Suppressor macrophage (primary cell): ENCODE results near the gene DPAGT1.
A peak's percentile ranks its signal among the peaks of the same experiment; 100 is the strongest.

Experiments
- DNase-seq, 4 experiments: peaks; one replicate each; pipeline ENCODE4 v3.0.0-alpha.2; 2020 to 2022

The DPAGT1 gene

DNA sequence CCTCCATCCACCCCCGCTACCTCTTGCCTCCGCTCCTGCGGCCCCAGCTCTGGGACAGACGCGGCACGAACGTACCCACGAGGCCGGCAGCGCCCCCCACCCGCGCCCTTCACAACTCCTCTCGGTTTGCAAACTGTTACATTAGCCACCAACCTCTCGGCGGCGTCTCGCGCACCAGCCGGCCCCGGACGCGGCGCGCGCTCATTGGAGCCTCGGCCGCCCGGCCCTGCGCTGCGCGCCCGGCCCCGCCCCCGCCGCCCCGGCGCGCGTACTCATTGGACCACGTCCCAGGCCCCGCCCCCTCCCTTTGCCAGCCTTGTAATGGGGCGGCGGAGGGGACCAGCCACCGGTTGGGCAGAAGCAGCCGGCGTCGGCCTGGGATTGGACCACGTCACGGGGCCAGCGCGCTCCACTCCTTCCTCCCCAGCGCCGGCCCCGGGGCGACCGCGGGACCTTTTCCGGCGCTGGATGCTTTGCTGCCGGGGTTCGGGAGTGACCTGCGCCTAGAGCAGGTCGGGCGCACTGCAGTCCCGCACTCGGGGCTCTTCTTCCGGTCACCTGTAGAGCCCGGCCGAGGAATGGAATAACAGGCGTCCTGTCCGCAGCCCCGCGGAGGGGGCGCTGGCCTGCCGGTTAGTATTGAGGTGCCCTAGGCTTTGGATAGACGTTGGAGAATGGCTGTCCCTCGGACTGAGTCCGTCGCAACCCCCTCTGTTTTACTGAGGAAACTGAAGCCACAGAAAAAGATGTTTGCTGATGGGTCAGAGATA is 44.5 kb downstream of the DPAGT1 start, which contains the start of gene HYOU1:
TSS of gene HYOU1 (minus strand) at position 206 of the 770 bp plus-strand sequence. CDS start 1,045 bp downstream, outside the sequence.
- DNase-seq = peak; percentile 98 to 100 (median 100)

DNA sequence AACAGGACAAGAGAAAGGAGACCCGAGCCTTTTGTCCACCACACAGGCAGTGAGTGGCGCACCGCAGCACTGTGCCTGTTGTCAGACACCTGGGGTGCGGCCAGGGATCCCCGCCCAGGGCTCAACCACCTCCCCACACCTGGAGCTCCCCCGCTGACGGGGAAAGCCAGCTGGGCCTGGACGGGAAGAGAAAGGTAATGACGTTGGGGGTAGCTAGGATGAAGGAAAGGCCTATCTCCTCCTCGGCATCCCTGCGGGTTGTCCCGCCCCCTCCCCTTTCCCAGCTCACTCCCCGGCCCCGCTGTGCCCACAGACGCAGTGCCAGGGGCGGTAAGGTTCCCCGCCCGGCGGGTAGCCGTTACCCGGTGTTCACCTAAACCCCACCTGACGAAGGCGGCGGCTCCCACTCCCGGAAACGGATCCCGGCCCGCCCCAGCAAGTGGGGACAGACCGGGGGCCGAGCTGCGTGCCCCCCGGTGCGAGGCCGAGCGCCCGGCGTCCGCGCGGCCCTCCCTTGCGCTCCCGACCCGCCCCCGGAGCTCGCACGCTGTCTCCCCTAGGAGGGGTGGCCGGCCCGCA is 45.1 kb downstream of the DPAGT1 start:
- peak in 1 of 4 experiments; percentile 44 for DNase-seq

DNA sequence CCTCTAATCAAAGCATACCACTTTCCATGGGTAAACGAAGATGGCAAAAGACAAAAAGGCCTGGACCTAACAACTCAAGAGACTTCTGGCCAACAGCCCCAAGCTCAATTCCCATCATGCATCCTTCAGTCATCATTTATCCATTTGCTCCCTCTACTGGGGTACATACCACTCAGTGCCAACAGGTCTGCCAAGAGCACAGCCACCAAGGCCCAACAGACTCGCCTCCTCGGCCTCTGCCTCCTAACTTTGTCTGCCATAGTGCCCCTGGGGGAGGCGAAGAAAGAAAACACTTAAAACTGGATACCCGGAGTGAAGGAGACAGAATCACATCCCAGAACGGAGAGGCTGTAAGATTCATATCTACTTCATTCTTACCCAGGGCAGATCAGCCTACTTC is 45.8 kb downstream of the DPAGT1 start:
- peak; percentile 9 to 51 (median 44) for DNase-seq

DNA sequence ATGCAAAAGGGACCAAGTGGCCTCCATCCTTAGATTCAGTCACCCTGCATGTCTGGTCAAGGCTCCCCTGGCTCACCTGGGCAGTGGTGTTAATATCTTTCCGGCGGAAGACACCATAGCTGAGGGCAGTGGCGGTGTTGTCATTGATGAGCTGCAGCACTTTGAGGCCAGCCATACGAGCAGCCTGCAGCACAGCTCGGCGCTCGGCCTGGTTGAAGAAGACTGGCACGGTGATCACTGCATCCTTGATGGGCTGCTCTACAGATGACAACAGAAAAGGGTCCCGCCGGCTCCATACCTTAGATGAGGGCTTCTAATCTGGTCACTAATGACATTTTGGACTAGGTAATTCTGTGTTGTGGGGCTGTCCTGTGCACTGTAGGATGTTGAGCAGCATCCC is 47.2 kb downstream of the DPAGT1 start:
- DNase-seq = no peak

DNA sequence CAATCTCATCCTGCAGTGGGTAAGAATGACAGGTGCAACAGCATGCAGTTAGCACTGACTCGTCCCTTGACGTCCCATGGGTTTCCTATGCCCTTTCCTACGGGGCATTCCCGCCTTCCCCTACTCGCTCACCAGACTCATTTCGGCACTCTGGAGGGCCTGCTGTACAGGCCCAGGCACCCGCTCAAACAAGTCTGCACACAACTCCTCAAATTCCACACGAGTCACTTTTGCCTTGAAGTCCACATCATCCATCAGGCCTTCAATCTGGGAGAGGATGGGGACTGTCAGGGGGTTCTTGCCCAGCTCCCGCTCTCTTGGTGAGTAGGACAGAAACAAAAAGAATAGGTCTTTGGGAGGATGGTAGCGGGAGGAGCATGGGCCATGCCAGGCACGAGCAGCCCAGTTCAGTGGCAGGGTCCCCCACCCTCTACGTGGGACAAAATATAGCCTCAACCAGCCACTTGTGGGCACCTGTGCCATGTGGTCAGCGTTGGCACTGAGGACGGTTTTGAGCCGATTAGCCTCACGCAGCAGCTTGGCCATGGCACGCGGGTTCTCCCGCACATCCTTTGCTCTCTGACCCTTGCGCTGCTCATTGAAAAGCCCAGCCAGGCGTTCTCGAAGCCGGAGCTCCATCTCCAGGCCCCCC is 49.4 kb downstream of the DPAGT1 start:
- no peak for DNase-seq

DNA sequence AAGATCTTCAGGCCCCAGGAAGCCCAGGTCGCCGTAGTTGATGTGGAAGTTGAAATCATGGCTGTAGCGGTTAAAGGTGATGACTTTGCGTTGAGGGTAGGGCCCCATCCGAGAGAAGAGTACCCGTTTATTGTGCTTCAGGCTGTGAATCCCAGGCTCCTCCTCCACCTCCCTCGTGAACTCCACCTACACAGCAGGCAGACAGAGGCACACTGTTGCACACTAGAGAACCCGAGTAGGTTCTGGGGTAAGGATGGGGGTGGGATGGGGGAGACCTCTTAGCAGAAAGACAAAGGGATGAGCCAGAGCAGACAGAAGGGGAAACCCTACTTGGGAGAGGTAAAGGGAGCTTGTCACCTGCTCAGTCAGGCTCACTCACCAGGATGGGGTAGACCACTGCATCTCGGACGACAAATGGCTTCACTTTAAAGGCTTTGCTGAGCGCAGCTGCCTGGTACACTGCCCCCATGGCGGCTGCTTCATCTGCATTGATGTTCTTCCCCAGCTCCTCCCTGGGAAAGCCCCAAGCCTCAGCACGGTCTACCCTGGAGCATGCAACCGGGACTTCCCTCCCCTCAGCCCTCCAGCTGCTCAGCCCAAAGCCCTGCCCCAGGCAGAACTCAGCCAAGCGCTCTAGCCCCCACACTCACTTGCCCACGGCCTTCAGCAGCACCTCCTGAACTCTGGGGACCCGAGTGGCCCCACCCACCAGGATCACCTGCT is 50.1 kb downstream of the DPAGT1 start:
- no peak for DNase-seq

DNA sequence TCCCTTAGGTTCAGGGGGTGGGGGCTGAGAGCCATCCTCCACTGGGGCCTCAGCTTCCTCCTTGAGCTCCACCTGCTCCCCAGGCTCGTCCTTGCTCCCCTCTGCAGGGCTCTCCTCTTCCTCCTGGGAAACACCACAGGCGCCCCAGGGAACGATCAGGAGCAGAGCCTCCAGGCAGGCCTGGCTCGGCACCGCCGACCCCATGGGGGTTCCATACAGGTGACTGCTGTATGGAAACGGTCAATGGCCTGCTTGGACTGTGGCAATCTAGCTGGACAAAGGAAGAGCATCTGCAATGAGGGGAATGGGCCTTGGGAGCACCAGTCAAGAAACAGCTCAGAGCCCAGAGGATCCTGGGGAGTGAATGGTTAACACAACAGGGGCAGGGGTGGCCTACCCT is 52.6 kb downstream of the DPAGT1 start:
- no peak for DNase-seq

DNA sequence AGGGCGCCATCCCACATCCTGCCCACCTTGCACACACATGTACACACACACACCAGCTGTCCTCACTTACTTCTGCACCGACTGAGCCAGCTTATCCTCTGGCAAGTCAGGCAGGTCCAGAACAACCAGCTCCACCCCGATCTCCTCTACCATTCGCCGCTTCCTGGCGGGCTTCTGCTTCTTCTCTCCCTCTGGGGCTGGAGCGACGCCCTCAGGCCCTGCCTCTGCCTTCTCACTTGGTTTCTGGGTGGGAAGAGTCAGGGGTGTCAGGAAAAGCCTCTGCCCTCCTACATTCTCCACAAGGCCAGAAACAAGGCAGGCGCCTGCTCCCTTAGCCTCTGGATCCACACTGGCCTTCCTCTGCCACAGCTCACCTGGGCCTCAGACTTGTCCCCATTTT is 53.0 kb downstream of the DPAGT1 start:
- no peak for DNase-seq

DNA sequence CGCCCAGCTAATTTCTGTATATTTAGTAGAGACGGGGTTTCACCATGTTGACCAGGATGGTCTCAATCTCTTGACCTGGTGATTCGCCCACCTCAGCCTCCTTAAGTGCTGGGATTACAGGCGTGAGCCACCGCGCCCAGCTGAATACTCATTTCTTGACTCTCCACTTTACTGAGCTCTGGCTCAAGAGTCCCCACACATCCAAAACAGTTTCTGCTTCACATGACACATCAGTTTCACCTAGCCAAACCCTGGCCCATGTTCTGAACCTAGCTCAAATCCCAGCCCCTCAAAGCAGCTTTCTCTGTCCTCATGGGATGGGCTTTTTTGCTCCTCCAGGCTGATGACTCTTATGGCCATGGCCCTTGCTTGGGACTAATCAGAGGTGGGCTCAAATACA is 54.4 kb downstream of the DPAGT1 start:
- no peak for DNase-seq
